ENCODE data around the gene GRHL3.

The GRHL3 gene

GRCh38 chr1:24293392-24294227 lies 25.5 kb upstream of the GRHL3 start:
- no peak for DNase-seq

DNA sequence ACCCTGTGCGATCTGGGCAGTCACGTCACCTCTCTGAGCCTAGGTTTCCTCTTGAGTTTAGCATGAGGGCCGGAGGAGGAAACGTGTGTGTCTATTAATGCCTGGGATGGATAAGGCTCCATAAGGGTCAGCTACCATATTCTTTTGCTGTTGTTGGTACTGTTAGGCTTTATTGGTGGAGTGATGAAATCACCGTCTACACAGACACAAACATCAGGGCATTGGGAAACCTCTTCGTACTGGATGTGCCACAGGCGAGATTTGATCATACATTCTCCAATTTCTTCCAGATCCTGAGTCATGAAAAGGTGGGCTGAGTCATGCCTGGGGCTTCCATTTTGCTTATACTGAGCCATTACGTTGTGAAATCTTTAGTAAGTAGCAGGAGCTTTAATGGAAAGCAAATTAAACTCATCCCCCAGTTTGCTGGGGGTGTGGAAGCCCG lies 24.9 kb upstream of the GRHL3 start:
- DNase-seq = no peak

GRCh38 chr1:24294716-24295371 lies 24.3 kb upstream of the GRHL3 start:
- no peak for DNase-seq

- DNase-seq = no peak
Measured at GRCh38 chr1:24295535-24295934, 23.6 kb upstream of the GRHL3 start.

DNA sequence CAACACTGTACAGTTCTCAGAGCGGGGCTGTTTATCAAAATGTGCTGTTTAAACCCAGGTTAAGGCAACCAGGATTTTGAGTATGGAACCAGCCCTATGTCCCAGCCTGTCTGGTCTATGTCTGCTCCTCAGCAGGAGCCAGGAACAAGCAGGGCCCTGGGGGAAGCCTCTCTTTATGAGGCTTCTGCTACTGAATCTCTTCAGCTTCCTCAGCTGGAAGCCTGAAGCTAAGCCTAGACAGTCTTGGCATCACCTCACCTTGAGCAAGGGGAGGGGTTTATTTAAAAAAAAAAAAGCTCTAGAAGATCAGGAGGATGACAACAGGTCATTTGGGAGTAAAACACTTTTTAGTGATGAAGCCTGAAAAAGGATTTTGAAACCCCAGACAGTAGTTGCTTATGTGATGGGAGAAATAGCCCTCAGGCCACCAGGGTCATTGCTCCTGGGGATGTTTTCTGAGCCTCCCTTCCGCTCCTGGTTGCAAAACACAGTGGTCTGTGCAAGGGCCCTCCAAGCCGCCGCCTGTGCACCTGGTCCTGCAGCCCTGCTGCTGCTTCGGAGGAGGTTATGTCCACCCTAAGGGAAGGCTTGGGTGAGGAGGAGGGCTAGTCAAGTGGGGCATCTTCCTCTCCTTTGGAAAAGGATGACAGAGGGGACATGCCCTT lies 21.8 kb upstream of the GRHL3 start:
- DNase-seq = no peak

GRCh38 chr1:24297852-24298232 lies 21.3 kb upstream of the GRHL3 start:
- DNase-seq = no peak

DNA sequence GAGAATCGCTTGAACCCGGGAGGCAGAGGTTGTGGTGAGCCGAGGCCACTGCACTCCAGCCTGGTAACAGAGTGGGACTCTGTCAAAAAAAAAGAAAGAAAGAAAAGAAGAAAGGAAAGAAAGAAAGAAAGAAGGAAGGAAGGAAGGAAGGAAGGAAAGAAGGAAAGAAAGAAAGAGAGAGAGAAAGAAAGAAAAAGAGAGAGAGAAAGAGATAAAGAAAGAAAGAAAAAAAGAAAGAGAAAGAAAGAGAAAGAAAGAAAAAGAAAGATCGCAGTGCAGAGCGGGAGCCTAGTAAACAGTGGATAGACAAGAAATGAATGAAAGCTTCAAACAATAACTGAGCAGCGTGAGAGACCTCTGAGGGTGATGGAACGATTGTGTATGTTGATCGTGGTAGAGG lies 20.6 kb upstream of the GRHL3 start:
- no peak for DNase-seq

- no peak for DNase-seq
Measured at GRCh38 chr1:24299901-24300300, 19.3 kb upstream of the GRHL3 start.

- no peak for DNase-seq
Measured at GRCh38 chr1:24300971-24301784, 18.0 kb upstream of the GRHL3 start.

GRCh38 chr1:24301785-24302175 lies 17.4 kb upstream of the GRHL3 start:
- no peak for DNase-seq

DNA sequence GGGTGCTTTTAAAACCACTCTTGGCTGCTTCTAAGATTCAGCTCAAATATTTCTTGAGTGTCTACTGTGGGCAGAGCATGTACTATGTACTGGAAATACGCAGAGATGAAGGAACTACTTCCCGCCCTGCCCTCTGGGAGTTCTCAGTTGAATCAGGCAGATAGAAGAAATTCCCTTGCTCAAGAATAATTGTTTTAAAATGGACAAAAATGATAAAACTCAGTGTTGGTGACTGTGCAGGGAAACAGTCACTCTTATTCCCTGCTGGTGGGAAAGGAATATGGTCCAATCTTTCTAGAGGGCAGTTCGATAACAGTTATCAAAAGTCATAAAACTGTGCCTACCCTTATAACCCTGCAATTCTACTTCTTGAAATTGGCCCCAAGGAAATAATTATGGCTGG lies 16.9 kb upstream of the GRHL3 start:
- no peak for DNase-seq

DNA sequence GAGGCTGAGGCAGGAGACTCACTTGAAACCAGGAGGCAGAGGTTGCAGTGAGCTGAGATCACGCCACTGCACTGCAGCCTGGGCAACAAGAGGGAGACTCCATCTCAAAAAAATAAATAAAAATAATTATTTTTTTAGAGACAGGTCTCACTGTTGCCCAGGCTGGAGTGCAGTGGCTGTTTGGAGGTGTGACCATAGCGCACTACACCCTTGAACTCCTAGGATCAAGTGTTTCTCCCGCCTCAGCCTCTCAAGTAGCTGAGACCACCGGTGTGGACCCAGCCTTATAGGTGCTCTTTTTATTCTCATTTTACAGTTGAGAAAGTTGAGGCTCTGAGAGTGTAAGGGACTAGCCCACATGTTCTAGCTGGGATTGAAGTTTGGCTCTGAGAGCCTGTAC lies 15.6 kb upstream of the GRHL3 start:
- no peak for DNase-seq

- no peak for DNase-seq
Measured at GRCh38 chr1:24304763-24305162, 14.4 kb upstream of the GRHL3 start.

DNA sequence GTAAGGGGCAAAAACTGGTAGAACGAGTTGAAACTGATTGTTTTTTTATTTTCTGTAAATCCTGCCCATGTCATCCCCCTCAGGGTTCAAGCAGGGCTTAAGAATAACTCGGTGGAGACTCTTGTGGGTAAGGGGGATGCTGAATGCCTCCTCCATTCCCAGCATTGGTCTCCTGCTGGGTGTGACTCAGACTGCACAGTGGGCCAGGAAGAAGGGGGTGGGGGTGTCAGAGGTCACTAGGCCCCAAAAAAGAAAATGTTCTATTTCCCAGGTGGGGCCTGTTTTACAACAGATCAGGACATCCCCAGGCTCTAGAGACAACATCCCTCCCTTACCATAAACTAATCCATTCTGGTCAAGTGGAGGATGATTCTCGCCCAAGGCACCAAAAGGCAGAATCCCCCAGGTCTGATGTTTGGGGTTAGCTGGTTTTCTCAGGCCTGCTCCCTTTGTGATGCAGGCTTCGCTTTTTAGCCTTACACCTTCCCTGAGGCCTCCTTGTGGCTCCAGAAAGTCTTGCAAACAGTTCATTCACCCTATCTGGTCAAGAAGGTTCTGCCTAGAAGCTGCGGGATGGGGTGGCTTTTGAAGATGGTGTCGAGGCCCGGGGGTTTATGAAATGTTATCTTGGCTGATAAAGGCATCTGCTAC lies 10.7 kb upstream of the GRHL3 start:
- DNase-seq = no peak

DNA sequence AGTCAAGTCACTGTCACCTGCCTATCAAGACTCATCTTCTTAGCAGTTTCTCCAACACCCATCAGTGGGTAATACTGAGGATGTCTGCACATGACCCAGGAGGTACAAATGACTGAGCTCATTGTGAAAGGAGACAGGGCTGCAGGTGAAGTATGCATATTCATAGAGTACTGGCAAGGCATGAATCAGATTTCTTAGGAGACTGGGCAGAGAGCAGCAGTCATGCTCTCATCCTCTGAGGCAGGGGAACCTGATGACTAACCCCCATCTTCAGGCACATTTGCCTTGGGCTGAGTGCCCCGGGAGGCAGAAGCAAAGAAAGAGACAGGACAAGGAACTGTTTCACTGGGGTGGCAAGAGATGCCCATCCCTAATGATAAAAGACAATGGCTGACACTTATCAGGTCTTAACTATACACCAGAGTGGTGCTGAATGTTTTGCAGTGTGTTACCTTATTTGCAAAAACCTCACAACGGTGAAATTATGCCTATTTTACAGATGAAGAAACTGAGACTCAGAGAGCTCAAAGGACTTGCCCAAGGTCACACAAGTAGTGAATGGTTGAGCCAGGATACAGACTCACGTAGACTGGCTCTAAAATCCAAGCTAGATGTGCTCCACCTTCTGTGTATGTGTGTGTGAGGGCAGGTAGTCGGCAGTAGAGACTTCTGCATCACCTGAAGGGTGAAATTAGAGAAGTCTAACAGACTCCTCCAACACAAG lies 9.2 kb upstream of the GRHL3 start:
- DNase-seq = no peak

- no peak for DNase-seq
Measured at GRCh38 chr1:24311234-24311633, 7.9 kb upstream of the GRHL3 start.

GRCh38 chr1:24311741-24312140 lies 7.4 kb upstream of the GRHL3 start:
- no peak for DNase-seq

- DNase-seq = no peak
Measured at GRCh38 chr1:24315391-24315790, 3.8 kb upstream of the GRHL3 start.

GRCh38 chr1:24316645-24317044 lies 2.5 kb upstream of the GRHL3 start:
- no peak for DNase-seq

GRCh38 chr1:24317081-24317480 lies 2.1 kb upstream of the GRHL3 start:
- DNase-seq = no peak

DNA sequence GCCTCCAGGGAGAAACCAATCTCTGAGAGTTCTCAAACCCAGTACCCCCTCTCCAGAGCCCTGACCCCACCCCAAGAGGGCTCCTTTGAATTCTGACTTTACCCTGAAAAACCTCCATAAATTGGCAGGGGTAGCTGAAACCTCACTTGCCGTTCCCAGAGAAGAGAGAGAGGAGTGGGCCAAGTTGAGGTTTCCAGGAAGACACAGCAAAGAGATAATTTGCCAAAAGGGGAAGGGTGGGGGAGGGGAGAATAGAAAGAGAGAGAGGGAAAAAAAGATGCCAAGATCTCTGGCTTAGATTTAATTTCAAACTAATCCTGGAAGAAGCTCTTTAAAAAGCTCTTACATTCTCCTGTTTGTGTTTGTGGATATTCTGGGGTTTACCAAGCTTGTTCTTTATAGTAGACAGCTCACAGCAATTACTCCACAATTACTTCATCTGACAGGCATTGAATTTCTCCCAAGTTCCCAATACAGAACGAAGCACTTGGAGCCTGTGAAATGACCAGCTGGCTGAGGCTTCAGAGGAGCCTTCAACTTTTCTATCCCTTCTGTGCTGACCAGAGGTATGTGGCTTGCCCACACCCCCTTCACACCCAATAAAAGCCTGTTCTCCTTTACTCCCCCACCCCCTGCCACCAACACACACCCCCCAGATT lies 1.1 kb upstream of the GRHL3 start:
- DNase-seq = no peak
